GM12864 (cell line): ENCODE results near the gene SELE.

ENCODE experiments used
- DNase-seq: peaks from one replicate; pipeline ENCODE4 v3.0.0-alpha.2; 2011; ENCODE audit warnings: low read depth
- H3K4me3 ChIP-seq: 2 replicates; pipeline ENCODE4 v1.5.1; 2011; ENCODE audit warnings: mild to moderate bottlenecking, low read depth, low read length, control low read depth
- TF ChIP-seq, protein P1 (sequence below): IDR thresholded peaks from 2 replicates; pipeline ENCODE4 v1.5.1; 2011; ENCODE audit warnings: low read depth, mild to moderate bottlenecking, moderate library complexity, low read length, control low read depth, inconsistent platforms; ENCODE audit errors: missing control alignments

Gene SELE

DNA sequence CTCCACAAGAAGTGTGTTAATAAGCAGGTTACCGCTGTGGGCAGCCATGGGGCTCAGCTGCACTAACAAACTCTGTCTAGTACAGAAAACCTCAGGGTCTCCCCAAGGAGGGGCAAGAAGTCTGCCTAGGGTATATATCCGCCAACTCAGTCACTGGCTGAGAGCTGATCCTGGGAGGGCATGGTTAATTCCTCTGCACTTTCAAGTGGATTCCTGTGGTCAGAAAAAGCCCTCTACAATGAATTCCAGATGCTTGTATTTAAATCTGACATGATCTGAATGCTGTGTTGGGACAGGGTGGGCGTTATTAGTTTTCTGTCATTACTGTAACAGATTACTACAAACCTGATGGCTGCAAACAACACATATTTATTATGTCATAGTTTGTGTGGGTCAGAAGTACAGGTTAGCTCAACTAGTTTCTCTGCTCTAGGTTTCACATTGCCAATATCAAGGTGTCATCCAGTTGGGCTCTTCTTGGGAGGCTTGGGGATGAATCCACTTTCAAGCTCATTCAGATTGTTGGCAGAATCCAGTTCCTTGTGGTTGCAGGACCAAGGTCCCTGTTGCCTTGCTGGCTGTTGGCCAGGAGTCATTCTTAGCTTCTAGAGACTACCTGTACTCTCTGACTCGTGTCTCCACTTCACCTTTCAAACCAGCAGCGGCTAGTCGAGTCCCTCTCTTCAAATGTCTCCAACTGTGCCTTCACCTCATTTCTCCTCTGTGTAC, 8.0 kb upstream of the SELE start:
- TF ChIP-seq, protein P1, sequence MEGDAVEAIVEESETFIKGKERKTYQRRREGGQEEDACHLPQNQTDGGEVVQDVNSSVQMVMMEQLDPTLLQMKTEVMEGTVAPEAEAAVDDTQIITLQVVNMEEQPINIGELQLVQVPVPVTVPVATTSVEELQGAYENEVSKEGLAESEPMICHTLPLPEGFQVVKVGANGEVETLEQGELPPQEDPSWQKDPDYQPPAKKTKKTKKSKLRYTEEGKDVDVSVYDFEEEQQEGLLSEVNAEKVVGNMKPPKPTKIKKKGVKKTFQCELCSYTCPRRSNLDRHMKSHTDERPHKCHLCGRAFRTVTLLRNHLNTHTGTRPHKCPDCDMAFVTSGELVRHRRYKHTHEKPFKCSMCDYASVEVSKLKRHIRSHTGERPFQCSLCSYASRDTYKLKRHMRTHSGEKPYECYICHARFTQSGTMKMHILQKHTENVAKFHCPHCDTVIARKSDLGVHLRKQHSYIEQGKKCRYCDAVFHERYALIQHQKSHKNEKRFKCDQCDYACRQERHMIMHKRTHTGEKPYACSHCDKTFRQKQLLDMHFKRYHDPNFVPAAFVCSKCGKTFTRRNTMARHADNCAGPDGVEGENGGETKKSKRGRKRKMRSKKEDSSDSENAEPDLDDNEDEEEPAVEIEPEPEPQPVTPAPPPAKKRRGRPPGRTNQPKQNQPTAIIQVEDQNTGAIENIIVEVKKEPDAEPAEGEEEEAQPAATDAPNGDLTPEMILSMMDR, result no peak
- no peak for DNase-seq
- no peak overlapping the region for H3K4me3 ChIP-seq

DNA sequence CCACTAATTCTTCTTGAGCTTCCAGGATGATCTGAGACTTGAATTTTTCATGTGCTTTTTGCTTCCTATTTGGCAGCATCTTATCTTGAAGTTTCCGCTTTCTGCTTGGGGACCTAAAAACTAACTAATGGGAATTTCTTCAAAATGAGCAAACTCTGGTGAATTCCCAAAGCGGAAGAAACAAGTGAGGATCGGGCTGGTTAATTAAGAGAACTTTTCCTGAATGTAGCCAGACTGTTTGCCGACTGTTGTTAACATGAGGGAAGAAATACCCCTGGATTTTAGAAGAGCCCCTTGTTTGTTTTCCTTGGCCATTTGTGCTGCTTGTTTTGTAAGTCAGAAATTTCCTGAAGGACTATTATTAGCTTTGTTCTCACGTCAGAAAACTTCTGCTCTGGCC, 6.1 kb upstream of the SELE start:
- H3K4me3 ChIP-seq, result no peak overlapping the region
- no peak for DNase-seq
- TF ChIP-seq, protein P1, result no peak

DNA sequence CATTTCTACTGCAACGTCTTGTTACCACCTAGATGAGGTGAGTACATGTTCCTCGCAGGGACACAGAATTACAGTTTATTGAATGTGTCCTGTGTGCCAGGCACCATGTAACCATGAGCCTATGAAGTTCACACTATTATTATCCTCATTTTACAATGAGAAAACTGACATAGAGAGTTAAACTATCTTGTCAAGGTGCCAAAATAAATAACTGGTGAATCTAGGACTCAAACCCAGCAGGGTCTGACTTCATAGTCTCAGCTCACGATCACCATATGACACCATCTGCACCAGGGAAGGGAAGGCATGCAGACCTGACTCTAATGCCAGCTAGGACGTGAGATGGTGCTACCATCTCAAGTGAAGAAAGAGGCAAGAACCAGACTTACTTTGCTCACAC, 2.4 kb downstream of the SELE start:
- TF ChIP-seq, protein P1, result no peak
- H3K4me3 ChIP-seq, result no peak overlapping the region
- DNase-seq, result no peak

DNA sequence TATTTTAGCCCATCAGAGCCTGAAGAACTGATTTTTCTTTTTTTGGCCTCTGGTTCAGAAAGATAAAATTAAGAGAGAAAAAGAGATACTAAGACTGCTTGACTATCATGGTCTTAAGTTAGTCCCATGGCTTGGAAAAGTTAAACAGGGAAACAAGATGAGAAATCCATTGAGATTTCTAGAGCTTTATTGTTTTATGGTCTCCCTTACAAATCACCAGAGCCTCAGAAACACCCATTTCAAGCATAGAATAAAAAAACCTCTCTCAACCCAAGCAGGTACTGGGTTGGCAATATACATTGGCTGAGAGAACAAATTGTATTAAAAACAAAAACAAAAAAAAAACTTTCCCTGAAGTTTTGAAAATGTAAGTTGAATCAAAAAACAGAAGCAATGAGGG, 3.9 kb downstream of the SELE start:
- DNase-seq, result no peak
- TF ChIP-seq, protein P1, result no peak
- no peak overlapping the region for H3K4me3 ChIP-seq

DNA sequence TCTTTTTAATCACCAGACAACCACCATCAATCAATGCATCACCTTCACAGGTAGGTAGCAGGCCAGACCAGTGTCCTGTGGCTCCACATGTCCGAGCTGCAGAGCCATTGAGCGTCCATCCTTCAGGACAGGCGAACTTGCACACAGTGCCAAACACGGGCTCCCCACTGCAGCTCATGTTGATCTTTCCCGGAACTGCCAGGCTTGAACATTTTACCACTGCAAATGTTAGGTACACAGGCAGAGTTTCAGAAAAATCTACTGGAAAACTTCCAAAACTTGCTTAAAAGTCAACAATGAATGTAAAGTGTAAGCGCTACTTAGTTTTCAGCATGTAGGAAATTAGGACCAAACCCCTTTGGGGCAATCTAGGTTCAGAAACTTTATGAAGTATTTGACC, 6.6 kb downstream of the SELE start:
- H3K4me3 ChIP-seq, result no peak overlapping the region
- TF ChIP-seq, protein P1, result no peak
- no peak for DNase-seq

DNA sequence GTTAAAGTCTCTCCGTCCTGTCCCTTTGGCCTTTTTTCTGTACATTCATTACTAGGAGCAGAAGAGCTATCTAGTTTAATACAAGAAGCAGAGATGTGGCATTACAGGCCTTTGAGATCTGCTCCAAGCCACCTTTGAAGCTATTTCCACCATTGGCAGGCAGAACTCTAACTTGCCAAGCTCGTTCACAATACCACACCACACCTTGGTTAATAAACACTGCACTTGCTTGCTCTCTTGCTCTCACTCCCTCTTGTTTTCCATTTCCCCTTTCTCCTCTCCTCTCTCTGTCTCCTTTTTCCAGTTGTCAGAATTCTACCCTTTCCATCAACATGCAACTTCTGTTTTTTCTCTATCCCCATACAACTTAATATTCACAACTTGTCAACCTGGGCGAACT, 7.0 kb downstream of the SELE start:
- no peak overlapping the region for H3K4me3 ChIP-seq
- TF ChIP-seq, protein P1, result no peak
- DNase-seq, result no peak

DNA sequence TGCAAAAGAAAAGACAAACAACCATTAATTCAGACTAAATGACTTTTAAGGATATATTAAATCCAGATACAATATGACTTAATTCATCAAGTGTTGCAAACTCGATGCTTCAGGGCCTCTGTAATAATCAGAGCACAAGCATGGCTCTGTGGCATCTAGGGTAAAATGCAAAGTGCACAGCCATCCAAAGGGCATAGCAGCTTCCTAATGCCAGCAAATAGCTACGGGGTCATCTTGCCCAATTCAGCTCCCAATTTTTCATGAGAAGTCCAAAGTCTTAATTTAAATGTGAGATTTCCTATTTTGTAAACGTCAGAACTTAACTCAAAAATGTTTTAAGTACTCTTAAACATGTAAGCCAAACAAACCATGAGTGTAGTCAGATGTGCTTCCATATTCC, 7.9 kb downstream of the SELE start:
- H3K4me3 ChIP-seq, result no peak overlapping the region
- DNase-seq, result no peak
- TF ChIP-seq, protein P1, result no peak
